IPS-15b (cell line): Measurements from ENCODE around the gene GLIS1.

ENCODE experiments used
- H3K27me3 ChIP-seq: one replicate; pipeline ENCODE4 v1.6.1; 2013; ENCODE audit warnings: low read length; ENCODE audit not compliant: control insufficient read depth, insufficient read depth
- H3K36me3 ChIP-seq: one replicate; pipeline ENCODE4 v1.6.1; 2013; ENCODE audit warnings: low read length; ENCODE audit not compliant: control insufficient read depth, insufficient read depth
- H3K4me1 ChIP-seq: one replicate; pipeline ENCODE4 v1.6.1; 2013; ENCODE audit warnings: mild to moderate bottlenecking, low read length; ENCODE audit not compliant: control insufficient read depth, insufficient read depth
- H3K4me3 ChIP-seq: one replicate; pipeline ENCODE4 v1.5.1; 2013; ENCODE audit warnings: low read depth, low read length
- H3K9ac ChIP-seq: one replicate; pipeline ENCODE4 v1.6.1; 2013; ENCODE audit warnings: low read depth, mild to moderate bottlenecking, low read length
- H3K9me3 ChIP-seq: one replicate; pipeline ENCODE4 v1.6.1; 2013; ENCODE audit warnings: mild to moderate bottlenecking, low read length; ENCODE audit not compliant: control insufficient read depth, insufficient read depth

GLIS1 gene

DNA sequence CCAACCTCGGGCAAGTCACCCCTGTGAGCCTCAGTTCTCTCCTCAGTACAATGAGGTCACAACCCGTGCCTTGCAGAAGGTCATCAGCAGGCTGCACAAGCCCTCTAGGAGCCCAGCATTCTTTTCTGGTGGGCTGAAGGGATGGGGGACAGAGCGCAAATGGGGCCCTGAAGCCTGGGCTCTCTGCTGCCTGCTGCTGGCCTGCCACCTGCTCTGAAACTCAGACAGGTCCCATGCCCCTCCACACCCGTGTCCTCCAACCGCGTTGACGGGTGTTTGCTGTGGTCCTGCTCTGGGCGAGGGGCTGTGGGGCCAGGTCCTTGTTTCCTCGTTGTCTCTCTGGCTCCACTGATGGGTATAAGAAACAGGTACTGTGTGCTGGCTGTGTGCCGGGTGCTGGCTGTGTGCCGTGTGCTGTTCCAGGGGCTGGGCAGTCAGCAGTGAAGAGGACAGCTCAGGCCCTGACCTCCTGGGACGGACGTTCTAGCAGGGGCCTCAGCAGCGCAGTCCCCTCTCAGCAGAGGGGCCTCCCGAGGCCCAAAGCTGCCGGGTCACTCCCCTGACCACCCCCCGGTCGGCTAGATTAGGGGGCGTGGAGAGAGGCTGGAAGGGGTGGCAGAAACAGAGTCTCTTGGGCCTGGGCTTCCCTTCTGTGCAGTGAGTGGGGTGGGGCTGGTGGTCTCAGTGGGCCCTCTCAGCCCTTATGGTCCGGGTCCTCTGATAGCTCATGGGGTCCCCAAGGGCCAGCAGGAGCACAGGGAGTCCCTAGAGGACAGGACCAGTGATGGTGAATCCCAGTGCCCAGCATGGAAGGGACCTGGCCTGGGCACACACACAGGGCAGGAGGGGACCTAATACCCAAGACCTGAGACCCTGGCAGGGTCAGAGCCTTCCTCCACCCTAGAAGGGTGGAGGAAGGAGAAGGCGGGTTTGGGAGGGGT, 237.6 kb downstream of the GLIS1 start:
- H3K4me3 ChIP-seq: no peak overlapping the region
- H3K36me3 ChIP-seq: no peaks in the 10 kb centered on the region
- no peaks in the 10 kb centered on the region for H3K27me3 ChIP-seq
- H3K9ac ChIP-seq: peak overlapping the region; percentile 37
- H3K9me3 ChIP-seq: no peaks in the 10 kb centered on the region
- peaks cover 5% of the 10 kb centered on the region for H3K4me1 ChIP-seq

DNA sequence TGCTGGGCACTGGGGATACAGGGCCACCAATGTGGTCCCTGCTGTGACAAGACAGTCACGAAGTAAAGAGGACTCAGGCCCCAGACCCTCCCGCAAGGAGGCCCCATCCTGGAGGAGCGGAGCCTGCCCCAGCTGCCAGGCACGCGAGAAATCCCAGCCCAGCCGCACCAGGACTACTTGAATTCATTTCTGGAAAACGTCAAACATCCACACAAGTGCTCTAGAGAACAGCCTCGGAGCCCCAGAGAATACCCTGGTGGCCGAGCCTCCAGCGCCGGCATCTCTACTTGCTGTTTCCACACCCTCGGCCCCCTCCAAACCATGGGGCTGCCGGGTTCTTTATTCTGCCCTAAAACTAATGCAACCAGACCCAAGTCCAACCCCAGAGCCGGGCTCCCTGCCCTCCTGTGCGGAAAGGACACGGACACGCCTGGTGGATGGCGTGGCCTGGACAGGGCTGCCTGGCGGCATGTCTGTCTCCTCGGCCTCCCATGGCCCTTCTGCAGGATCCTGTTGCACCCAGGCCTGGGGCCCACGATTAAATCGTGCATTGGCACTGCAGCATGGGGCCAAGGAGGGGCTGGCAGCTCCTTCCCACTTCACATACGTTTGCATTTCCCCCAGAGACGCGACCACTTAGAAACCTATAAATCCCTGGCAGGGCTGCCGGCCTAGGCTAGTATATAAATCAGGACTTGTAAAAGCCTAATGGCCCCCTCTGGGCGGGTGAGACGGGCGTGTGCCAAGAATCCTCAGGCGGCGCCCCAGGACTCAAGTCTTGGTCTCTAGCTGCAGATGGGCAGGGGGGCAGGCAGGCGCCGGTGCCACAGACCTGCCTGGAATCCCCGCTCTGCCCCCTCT, 238.5 kb downstream of the GLIS1 start:
- Histone ChIP-seq H3K36me3 (no peaks in the 10 kb centered on the region), H3K9me3 (no peaks in the 10 kb centered on the region), H3K4me3 (no peak overlapping the region), H3K27me3 (no peaks in the 10 kb centered on the region), H3K4me1 (peaks cover 5% of the 10 kb centered on the region), H3K9ac (no peak overlapping the region)

GRCh38 chr1:53499257-53500203, 239.4 kb downstream of the GLIS1 start:
- no peaks in the 10 kb centered on the region for H3K36me3 ChIP-seq
- no peaks in the 10 kb centered on the region for H3K27me3 ChIP-seq
- no peaks in the 10 kb centered on the region for H3K9me3 ChIP-seq
- H3K9ac ChIP-seq: no peak overlapping the region
- H3K4me3 ChIP-seq: no peak overlapping the region
- peaks cover 5% of the 10 kb centered on the region for H3K4me1 ChIP-seq

- Histone ChIP-seq H3K27me3 (no peaks in the 10 kb centered on the region), H3K36me3 (no peaks in the 10 kb centered on the region), H3K9ac (no peak overlapping the region), H3K4me3 (no peak overlapping the region), H3K9me3 (no peaks in the 10 kb centered on the region), H3K4me1 (peaks cover 3% of the 10 kb centered on the region)
Measured at GRCh38 chr1:53498555-53499131, 240.3 kb downstream of the GLIS1 start.

DNA sequence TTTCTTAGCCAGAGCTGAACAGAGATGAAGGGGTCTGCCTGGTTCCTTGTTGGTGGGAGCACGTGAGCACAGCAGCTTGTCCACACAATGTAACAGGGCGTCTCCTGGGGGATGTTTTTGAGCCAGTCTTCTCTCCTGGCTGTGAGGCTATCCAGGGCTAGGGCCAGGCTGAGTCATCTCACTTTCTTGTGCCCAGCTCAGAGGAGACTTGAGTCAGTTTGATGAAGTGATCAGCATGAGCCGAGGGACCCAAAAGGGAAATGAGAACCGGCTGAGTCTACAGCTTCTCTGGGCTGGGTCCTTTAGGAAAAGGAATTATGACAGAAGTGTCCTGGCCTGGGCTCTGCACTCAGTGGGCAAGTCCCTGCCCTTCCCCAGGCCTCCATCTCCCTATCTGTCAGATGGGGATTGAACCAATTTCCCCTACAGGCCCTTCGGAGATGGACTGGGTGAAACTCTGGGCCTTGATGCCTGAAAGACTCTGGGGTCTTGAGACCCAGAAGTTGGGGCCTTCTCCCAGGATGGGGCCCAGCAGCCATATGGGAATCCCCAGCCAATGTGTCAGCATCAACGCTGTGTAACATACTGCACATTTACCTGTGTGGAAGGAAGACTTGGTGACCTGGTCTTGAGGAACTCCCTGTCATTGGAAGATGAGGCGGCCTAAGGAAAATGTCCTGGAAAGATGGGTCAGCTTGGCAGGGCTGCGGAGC, 243.2 kb downstream of the GLIS1 start:
- no peak overlapping the region for H3K9ac ChIP-seq
- H3K9me3 ChIP-seq: no peaks in the 10 kb centered on the region
- H3K4me1 ChIP-seq: no peaks in the 10 kb centered on the region
- no peak overlapping the region for H3K4me3 ChIP-seq
- H3K27me3 ChIP-seq: no peaks in the 10 kb centered on the region
- H3K36me3 ChIP-seq: no peaks in the 10 kb centered on the region

- no peaks in the 10 kb centered on the region for H3K36me3 ChIP-seq
- H3K27me3 ChIP-seq: no peaks in the 10 kb centered on the region
- no peaks in the 10 kb centered on the region for H3K9me3 ChIP-seq
- H3K9ac ChIP-seq: no peak overlapping the region
- no peak overlapping the region for H3K4me3 ChIP-seq
- H3K4me1 ChIP-seq: no peaks in the 10 kb centered on the region
Measured at GRCh38 chr1:53490351-53490750, 248.6 kb downstream of the GLIS1 start.

DNA sequence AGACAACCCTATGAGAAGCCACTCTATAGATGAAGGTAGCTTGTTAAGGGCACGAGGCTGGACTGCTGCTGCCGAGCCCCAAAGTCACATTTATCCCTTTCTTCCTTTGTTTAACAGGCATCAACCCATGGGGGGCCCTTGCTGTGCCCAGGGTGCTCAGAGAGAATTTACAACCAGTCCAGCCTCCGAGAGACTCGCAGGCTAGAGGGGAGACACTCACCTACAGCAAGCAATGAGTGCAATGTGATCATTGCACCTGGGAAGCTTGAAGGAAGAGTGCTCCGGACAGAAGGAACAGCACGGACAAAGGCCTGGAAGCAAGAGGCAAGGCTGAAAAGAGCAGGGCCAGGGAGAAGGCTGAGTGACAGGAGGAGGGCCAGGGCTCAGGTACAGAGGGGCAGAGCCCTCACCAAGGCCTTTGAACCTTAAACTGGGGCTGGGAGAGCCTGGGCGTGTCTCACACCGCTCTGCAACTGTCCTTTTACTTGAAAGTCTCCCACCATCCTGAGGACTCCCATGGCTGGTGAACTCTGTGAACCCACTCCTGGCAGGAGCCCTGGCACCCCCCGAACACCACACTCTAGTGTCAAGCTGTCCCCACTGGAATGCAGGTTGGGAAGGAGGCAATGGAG, 252.5 kb downstream of the GLIS1 start:
- H3K27me3 ChIP-seq: no peaks in the 10 kb centered on the region
- H3K4me1 ChIP-seq: no peaks in the 10 kb centered on the region
- no peaks in the 10 kb centered on the region for H3K36me3 ChIP-seq
- H3K4me3 ChIP-seq: no peak overlapping the region
- no peaks in the 10 kb centered on the region for H3K9me3 ChIP-seq
- H3K9ac ChIP-seq: peak overlapping the region; percentile 3

GRCh38 chr1:53485478-53486394, 253.2 kb downstream of the GLIS1 start:
- H3K9me3 ChIP-seq: no peaks in the 10 kb centered on the region
- H3K4me1 ChIP-seq: no peaks in the 10 kb centered on the region
- no peak overlapping the region for H3K9ac ChIP-seq
- H3K36me3 ChIP-seq: no peaks in the 10 kb centered on the region
- no peaks in the 10 kb centered on the region for H3K27me3 ChIP-seq
- peak overlapping the region; percentile 22 for H3K4me3 ChIP-seq

DNA sequence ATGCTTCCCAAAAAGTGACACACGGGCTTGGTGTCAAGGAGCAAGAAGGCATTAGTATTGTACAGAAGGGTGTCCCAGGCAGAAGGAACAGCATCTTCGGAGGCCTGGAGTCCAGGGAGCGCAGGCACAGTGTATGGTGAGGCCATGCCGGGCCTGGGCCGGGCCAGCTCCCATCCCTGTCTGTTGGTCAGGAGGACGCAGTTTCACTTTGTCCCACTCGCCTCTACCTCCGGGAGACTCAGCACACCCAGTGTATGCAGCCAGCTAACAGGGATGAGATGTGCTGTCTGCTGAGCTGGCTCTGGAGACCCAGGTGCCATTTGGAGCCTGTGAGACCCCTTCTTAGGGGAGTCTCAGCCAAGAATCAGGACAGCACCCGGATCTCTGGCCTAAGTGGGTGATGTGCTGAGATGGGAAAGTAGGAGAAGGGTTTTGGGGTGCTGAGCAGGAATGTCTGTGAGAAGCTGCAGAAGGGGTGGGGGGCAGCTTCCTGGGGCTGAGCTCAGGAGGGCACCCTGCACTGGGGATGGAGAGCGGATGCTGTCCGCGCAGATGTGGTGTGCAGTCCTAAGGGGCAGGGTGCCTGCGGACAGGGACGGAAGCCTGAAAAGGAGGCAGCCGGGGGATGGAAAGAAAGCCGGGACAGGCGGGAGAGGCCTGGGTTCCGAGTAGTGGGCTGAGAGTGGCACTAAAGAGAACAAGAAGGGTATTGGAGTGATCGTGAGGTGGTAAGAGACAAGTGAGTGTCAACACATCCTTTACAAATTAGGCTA, 254.1 kb downstream of the GLIS1 start:
- Histone ChIP-seq H3K4me3 (no peak overlapping the region), H3K9ac (no peak overlapping the region)

More for the DNA sequence above, 254.1 kb downstream of the GLIS1 start:
- Histone ChIP-seq H3K36me3 (no peaks in the 10 kb centered on the region), H3K4me1 (no peaks in the 10 kb centered on the region), H3K27me3 (no peaks in the 10 kb centered on the region), H3K9me3 (no peaks in the 10 kb centered on the region)
